Mucosa of stomach (tissue), 1 donor: ENCODE measurements around the gene NPAS2.

Source experiments
- H3K27me3 ChIP-seq: one replicate; pipeline ENCODE4 v1.7.0; 2013; ENCODE audit warnings: mild to moderate bottlenecking, low read length; ENCODE audit not compliant: control insufficient read depth, insufficient read depth
- H3K36me3 ChIP-seq: one replicate; pipeline ENCODE4 v1.7.0; 2013; ENCODE audit warnings: low read length; ENCODE audit not compliant: control insufficient read depth, insufficient read depth
- H3K4me1 ChIP-seq: one replicate; pipeline ENCODE4 v1.7.0; 2013; ENCODE audit warnings: mild to moderate bottlenecking, low read length; ENCODE audit not compliant: control insufficient read depth, insufficient read depth
- H3K4me3 ChIP-seq: one replicate; pipeline ENCODE4 v1.7.0; 2013; ENCODE audit warnings: low read length
- H3K9ac ChIP-seq: one replicate; pipeline ENCODE4 v1.7.0; 2013; ENCODE audit warnings: mild to moderate bottlenecking, low read length, moderate library complexity
- H3K9me3 ChIP-seq: one replicate; pipeline ENCODE4 v1.7.0; 2013; ENCODE audit warnings: mild to moderate bottlenecking, low read length, moderate library complexity; ENCODE audit not compliant: control insufficient read depth
- donor health status: Pancreatic carcinoma.

Gene NPAS2

DNA sequence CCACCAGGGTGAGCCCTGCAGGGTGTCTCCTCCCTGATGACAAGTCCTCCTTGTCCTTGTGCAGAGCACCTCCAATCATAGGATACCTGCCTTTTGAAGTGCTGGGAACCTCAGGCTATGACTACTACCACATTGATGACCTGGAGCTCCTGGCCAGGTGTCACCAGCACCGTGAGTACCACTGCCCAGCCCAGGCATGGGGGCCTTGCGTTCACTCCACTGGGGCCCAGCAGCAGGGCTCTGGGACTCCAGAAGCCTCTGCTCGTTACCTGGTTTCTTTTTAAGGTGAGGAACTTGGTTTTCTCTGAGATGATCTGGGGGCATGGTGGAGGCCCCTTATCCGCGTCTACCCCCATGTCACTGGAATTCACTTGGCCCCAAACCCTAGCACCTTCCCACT, 145.7 kb downstream of the NPAS2 start:
- Histone ChIP-seq H3K36me3 (no peaks in the 10 kb centered on the region), H3K9me3 (no peaks in the 10 kb centered on the region), H3K9ac (no peak overlapping the region), H3K27me3 (no peaks in the 10 kb centered on the region), H3K4me3 (no peak overlapping the region), H3K4me1 (no peaks in the 10 kb centered on the region)

DNA sequence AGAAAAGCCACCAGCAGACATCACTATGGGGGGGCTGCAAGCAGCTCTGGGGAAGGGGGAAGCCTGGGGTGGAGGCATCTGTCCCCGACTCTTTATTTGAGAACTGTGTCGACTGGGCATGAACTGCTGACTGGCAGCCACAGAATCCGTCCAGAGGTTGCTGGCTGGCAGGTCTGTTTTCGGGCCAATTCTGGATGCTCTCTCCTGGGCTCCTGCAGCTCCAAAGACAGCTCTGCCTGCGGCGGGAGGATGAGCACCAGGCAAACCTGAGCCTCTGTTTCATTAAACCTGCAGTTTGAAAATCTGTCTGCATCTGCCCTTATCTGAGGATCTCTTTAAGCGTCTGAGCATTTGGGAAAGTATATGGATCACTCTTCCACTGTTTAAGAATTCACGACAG, 147.8 kb downstream of the NPAS2 start:
- H3K27me3 ChIP-seq = no peaks in the 10 kb centered on the region
- H3K36me3 ChIP-seq = no peaks in the 10 kb centered on the region
- H3K4me3 ChIP-seq = no peak overlapping the region
- H3K9me3 ChIP-seq = no peaks in the 10 kb centered on the region
- no peak overlapping the region for H3K9ac ChIP-seq
- H3K4me1 ChIP-seq = no peaks in the 10 kb centered on the region

DNA sequence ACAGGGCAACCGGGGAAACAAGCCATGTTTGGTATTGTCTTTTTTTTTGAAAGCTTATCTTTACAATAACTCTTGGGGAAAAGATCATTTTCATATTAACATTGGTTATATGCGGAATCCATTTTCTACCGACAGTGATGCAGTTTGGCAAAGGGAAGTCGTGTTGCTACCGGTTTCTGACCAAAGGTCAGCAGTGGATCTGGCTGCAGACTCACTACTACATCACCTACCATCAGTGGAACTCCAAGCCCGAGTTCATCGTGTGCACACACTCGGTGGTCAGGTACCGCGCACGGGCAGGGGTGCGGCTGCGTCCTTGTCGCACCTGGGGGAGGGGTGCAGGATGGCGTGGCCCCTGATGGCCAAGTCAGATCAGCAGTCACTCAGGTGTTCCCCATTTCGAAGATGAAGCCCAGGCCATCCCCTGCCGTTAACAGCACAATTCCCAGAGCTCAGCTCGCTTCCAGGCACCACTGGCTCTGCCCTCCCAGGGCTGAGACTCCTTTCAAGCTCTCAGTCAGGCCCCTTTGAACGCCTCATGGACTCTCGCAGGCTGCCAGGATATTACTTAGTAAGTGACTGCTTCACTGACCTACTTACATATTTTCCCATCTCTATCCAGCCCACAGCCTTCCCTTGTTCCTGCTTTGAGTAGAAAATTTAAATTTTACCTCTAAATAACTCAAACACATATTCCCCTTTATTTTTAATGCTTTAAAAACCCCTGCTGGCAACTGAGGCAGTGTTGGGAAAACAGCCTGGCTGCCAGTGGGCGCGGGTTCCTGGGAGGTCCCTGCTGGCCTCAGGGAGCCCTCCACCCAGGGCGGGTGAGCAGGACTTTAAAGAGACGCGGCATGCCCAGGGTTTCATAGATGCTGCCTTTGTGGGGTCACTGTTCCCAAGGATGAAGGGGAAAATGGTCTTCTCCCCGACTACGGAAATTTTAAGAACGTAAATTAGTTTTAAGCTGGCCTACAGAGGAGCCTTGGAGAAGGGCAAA, 148.5 kb downstream of the NPAS2 start:
- no peak overlapping the region for H3K9ac ChIP-seq
- no peaks in the 10 kb centered on the region for H3K9me3 ChIP-seq
- H3K4me1 ChIP-seq = no peaks in the 10 kb centered on the region
- no peak overlapping the region for H3K4me3 ChIP-seq
- no peaks in the 10 kb centered on the region for H3K36me3 ChIP-seq
- H3K27me3 ChIP-seq = no peaks in the 10 kb centered on the region

DNA sequence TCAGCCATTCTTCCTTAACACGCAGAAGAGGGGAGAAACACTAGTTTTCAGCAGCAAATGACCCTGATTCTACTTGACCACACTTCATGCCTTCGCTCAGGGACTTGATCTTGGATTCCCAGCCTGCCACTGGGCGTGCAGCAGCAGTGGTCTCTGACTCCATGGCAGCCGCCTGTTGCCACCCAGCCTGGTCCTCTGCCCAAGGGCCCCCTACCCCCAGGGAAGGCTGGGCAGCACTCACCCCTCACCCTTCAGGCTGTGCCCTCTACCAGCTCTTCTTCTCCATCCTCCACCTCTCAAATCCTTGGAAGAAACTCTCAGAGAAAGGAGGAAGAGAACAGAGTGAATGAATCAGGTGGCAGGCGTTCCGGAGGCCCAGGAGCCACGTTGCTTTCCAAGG, 150.1 kb downstream of the NPAS2 start:
- H3K27me3 ChIP-seq = no peaks in the 10 kb centered on the region
- no peaks in the 10 kb centered on the region for H3K4me1 ChIP-seq
- H3K9me3 ChIP-seq = no peaks in the 10 kb centered on the region
- H3K9ac ChIP-seq = no peak overlapping the region
- H3K4me3 ChIP-seq = no peak overlapping the region
- no peaks in the 10 kb centered on the region for H3K36me3 ChIP-seq

DNA sequence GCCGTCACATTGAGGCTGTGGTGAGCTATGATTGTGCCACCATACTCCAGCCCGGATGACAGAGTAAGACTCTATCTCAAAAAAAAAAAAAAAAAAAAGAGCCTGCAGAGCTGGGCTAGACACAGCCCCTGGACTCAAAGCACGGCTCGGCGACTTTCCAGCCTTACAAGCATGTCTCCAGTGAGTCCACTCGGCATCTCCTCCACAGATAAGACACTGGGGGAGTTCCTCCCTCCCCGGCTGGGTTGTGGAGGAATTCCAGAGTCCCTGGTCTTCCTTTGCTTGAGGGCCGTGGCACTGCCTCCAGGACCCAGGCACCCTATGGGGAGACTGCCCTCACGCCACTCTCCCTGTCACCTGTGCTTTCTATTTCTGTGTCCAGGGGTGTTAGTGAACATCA, 151.3 kb downstream of the NPAS2 start:
- Histone ChIP-seq H3K4me1 (no peaks in the 10 kb centered on the region), H3K27me3 (no peaks in the 10 kb centered on the region), H3K36me3 (peaks cover 5% of the 10 kb centered on the region), H3K9me3 (no peaks in the 10 kb centered on the region), H3K9ac (no peak overlapping the region), H3K4me3 (no peak overlapping the region)

DNA sequence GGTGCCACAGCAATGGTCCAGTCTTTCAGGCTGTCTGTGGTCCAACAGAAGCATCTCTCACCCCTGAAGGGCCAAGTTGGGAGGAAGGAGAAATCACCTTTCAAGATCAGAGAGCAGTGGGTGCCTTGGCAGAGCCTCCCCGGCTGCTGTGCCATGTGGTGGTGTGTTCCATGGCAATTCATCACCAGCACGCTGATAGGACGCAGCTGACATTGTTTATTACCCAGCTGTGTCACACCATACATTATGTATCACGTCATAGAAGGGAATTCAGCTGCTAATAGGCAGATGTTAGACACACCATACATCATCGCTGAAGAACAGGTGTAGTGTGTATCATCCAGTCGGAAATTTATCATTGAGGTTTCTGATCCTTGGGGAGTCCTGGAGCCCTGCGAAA, 152.5 kb downstream of the NPAS2 start:
- no peaks in the 10 kb centered on the region for H3K4me1 ChIP-seq
- peaks cover 9% of the 10 kb centered on the region for H3K36me3 ChIP-seq
- no peak overlapping the region for H3K4me3 ChIP-seq
- no peak overlapping the region for H3K9ac ChIP-seq
- no peaks in the 10 kb centered on the region for H3K27me3 ChIP-seq
- no peaks in the 10 kb centered on the region for H3K9me3 ChIP-seq

DNA sequence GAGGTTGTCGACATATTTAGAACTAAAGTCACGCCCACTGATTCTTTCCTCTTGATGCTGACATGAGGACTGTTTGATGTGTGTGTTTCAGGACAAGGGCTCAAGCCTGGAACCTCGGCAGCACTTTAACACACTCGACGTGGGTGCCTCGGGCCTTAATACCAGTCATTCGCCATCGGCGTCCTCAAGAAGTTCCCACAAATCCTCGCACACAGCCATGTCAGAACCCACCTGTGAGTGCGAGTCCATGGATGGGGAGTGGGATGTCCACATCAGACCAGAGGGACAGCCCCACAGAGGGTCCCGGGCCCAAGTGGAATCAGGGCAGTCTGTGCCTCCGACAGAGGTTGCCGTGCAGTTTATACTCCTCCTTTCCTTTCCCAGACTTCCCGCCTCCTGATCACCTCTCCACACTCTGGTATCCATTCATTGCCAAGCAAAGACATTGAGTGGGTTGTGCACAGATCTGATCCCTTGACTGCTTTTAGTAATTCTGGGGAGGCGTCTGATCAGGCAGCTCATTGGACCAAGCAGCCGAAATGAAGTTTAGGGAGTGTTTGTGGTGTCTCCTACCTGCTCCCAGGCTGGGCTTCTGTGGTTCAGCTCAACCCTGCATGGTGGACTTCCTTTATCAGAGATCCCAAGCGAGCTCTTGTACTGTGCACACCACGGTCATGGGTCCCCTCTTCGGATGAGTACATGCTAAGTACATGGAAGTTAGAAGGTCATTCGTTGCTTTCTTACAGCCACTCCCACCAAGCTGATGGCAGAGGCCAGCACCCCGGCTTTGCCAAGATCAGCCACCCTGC, 155.0 kb downstream of the NPAS2 start:
- peaks cover 10% of the 10 kb centered on the region for H3K36me3 ChIP-seq
- no peak overlapping the region for H3K9ac ChIP-seq
- H3K9me3 ChIP-seq = no peaks in the 10 kb centered on the region
- no peak overlapping the region for H3K4me3 ChIP-seq
- no peaks in the 10 kb centered on the region for H3K4me1 ChIP-seq
- no peaks in the 10 kb centered on the region for H3K27me3 ChIP-seq

DNA sequence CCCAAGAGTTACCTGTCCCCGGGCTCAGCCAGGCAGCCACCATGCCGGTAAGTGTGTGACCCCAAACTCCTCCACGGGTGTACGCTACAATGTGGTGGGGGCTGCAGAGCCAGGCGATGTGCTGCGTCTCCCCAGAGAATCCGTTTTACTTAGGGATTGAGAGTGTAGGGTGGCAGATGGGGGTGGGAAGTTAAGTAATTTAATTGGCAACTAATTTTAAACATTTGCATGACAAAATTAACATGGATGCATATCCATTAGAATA, 155.5 kb downstream of the NPAS2 start:
- Histone ChIP-seq H3K9me3 (no peaks in the 10 kb centered on the region), H3K4me3 (no peak overlapping the region), H3K36me3 (peaks cover 10% of the 10 kb centered on the region), H3K9ac (no peak overlapping the region), H3K27me3 (no peaks in the 10 kb centered on the region), H3K4me1 (no peaks in the 10 kb centered on the region)

DNA sequence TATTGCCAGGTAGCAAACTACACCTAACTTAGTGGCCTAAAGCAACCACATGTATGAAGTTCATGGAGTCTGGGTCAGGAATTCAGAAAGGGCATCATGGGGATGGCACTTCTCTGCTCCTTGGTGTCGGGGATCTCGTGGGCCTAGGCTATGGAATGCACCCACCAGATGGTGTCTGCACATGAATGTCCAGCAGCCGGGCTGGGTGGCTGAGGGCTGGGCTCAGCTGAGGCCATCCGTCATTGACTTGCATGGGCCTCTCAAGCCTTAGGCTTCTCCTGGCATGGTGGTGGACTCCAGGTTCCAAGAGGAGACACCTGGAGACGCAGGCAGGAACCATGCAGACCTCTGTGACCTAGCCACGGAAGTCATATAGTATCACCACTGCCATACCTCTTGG, 156.1 kb downstream of the NPAS2 start:
- H3K9me3 ChIP-seq = no peaks in the 10 kb centered on the region
- H3K27me3 ChIP-seq = no peaks in the 10 kb centered on the region
- H3K4me1 ChIP-seq = no peaks in the 10 kb centered on the region
- peaks cover 10% of the 10 kb centered on the region for H3K36me3 ChIP-seq
- H3K4me3 ChIP-seq = no peak overlapping the region
- no peak overlapping the region for H3K9ac ChIP-seq

DNA sequence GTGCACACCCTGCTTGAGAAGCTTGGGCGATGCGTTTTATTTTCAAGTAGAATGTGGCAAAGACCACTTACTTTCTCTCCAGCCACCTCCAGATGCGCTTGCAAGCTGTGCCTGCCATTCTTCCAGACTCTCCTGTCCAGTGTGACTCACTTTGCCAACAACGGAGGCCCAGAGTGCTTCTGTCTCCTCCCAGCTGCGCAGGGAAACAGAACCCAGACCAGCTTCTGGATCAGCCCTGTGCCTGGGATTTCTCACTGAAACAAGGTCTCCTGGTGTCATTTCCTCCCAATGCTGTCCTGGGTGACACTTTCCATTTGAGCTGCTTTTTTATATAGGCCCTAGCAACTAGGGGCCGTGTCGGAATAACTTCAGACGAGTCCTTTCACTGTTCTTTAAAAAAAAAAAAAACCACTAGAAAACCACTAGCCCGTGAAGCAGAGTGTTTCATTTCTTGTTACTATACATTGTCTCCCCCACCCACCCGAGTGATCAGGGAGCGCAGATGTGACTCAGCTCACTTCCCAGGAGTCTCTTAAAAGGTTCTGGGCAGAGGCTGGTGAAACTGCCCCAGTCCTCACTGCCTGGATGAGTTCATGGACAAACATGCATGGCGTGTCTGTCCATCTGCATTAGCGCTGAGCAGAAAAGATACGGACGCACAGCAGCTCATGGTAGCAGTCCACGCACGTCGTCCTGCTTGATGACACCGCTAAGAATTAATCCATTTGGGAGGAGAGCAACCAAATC, 156.9 kb downstream of the NPAS2 start:
- peaks cover 10% of the 10 kb centered on the region for H3K36me3 ChIP-seq
- H3K4me3 ChIP-seq = no peak overlapping the region
- H3K27me3 ChIP-seq = no peaks in the 10 kb centered on the region
- no peaks in the 10 kb centered on the region for H3K9me3 ChIP-seq
- no peaks in the 10 kb centered on the region for H3K4me1 ChIP-seq
- H3K9ac ChIP-seq = no peak overlapping the region

DNA sequence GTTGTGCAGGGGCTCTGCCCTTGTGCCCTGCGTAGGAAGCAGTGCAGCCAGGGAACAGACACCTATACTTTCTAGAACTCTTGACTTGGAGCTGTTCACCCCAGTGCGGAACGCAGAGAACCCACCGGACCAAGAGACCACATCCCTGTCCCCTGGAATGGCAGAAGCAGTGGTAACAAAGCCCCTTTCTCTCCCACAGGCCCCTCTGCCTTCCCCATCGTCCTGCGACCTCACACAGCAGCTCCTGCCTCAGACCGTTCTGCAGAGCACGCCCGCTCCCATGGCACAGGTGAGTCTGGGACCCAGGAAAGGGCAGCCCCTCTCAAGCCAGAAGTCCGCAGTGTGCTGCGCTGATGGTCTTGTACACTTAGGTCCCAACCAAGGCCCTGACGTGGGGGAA, 157.6 kb downstream of the NPAS2 start:
- Histone ChIP-seq H3K36me3 (peaks cover 10% of the 10 kb centered on the region), H3K4me3 (no peak overlapping the region), H3K9ac (no peak overlapping the region), H3K9me3 (no peaks in the 10 kb centered on the region), H3K4me1 (no peaks in the 10 kb centered on the region), H3K27me3 (no peaks in the 10 kb centered on the region)
